Thymus (tissue), 11 donors: ENCODE data around the gene HLA-DMA. TPM values are rescaled to one million over a fixed set of nuclear protein-coding genes. Genes with fewer than 3 reads are reported as not detected.

Source experiments
- DNase-seq, 9 donors: peaks; one replicate each; pipeline ENCODE4 v3.0.0-alpha.2; 2013; ENCODE audit warnings: low spot score in 9 of 9, low read depth in 6 of 9, missing footprints in 1 of 9
- H3K27ac ChIP-seq, 2 donors: one replicate each; pipeline ENCODE4 v1.5.1; 2013; ENCODE audit warnings: control low read depth in 1 of 2, low read depth in 1 of 2, low read length in 1 of 2, mild to moderate bottlenecking in 1 of 2, moderate library complexity in 1 of 2
- H3K27me3 ChIP-seq, 2 donors: one replicate each; pipeline ENCODE4 v1.5.1; 2013; ENCODE audit warnings: low read length in 1 of 2; ENCODE audit not compliant: control insufficient read depth in 2 of 2, insufficient read depth in 1 of 2
- H3K36me3 ChIP-seq, 2 donors: one replicate each; pipeline ENCODE4 v1.5.1; 2013; ENCODE audit warnings: low read length in 1 of 2, mild to moderate bottlenecking in 1 of 2, moderate library complexity in 1 of 2; ENCODE audit not compliant: control insufficient read depth in 2 of 2, insufficient read depth in 2 of 2
- H3K4me1 ChIP-seq, 2 donors: one replicate each; pipeline ENCODE4 v1.5.1; 2013; ENCODE audit warnings: low read length in 2 of 2; ENCODE audit not compliant: control insufficient read depth in 2 of 2, insufficient read depth in 2 of 2
- H3K4me3 ChIP-seq, 2 donors: one replicate each; pipeline ENCODE4 v1.5.1; 2013; ENCODE audit warnings: low read length in 2 of 2, control low read depth in 1 of 2, mild to moderate bottlenecking in 1 of 2
- H3K9me3 ChIP-seq, 2 donors: one replicate each; pipeline ENCODE4 v1.5.1; 2013; ENCODE audit warnings: low read length in 1 of 2, mild to moderate bottlenecking in 1 of 2; ENCODE audit not compliant: control insufficient read depth in 2 of 2, insufficient read depth in 1 of 2
- WGBS: extraction: QIAGEN DNeasy Blood & Tissue Kit; methylation state at CpG from one replicate; pipeline ENCODE4 v1.1.7; 2013; 5-methylcytosine and 5-hydroxymethylcytosine counted together
- polyA plus RNA-seq: library from polyadenylated mRNA; stranded (reverse); fragments of 200-250 nt; gene quantifications from one replicate; pipeline ENCODE4 v1.2.3, GENCODE V29; 2013
- total RNA-seq: library from RNA; stranded (reverse); fragments of 120-200 nt; gene quantifications from one replicate; pipeline ENCODE4 v1.2.4, GENCODE V29; 2013
- donor health status: healthy.

Gene HLA-DMA
- total and polyA plus RNA-seq, 2 donors, result 85.0 to 161 TPM

GRCh38 chr6:32971581-32972352 is 18.9 kb upstream of the HLA-DMA start:
- peak overlapping the region; percentile 98 to 100 for H3K27ac ChIP-seq
- no peaks in the 10 kb centered on the region for H3K27me3 ChIP-seq
- H3K36me3 ChIP-seq, result peaks cover 25 to 50% of the 10 kb centered on the region in 2 donors
- under 1% methylated on average over 58 of the region's 58 CpGs for WGBS
- H3K4me3 ChIP-seq, result peak overlapping the region; percentile 87 to 93
- peak; percentile 99 to 100 (median 100) for DNase-seq
- peaks cover 7 to 29% of the 10 kb centered on the region in 2 donors for H3K4me1 ChIP-seq
- H3K9me3 ChIP-seq, result no peaks in the 10 kb centered on the region

- H3K4me3 ChIP-seq, result peak overlapping the region; percentile 87 to 93
- peak in 1 of 9 donors; percentile 22 for DNase-seq
- H3K9me3 ChIP-seq, result no peaks in the 10 kb centered on the region
- H3K27me3 ChIP-seq, result no peaks in the 10 kb centered on the region
- WGBS, result under 1% methylated on average over 15 of the region's 15 CpGs
- H3K27ac ChIP-seq, result peak overlapping the region; percentile 98 to 100
- peaks cover 11 to 31% of the 10 kb centered on the region in 2 donors for H3K4me1 ChIP-seq
- H3K36me3 ChIP-seq, result peaks cover 19 to 44% of the 10 kb centered on the region in 2 donors
Observed at GRCh38 chr6:32971242-32971580, 18.3 kb upstream of the HLA-DMA start.

GRCh38 chr6:32970413-32971241 is 17.7 kb upstream of the HLA-DMA start:
- Histone ChIP-seq H3K4me1 (peaks cover 12 to 30% of the 10 kb centered on the region in 2 donors), H3K9me3 (no peaks in the 10 kb centered on the region), H3K36me3 (peaks cover 14 to 38% of the 10 kb centered on the region in 2 donors), H3K4me3 (peak overlapping the region; percentile 87 to 93), H3K27me3 (no peaks in the 10 kb centered on the region), H3K27ac (peak overlapping the region; percentile 98 to 100)
- WGBS, result under 1% methylated on average over 43 of the region's 43 CpGs
- DNase-seq, result peak in 8 of 9 donors; percentile 56 to 93 (median 80)

GRCh38 chr6:32969685-32970412 is 17.0 kb upstream of the HLA-DMA start:
- peak overlapping the region; percentile 98 to 100 for H3K27ac ChIP-seq
- peaks cover 8 to 24% of the 10 kb centered on the region in 2 donors for H3K4me1 ChIP-seq
- H3K27me3 ChIP-seq, result no peaks in the 10 kb centered on the region
- no peaks in the 10 kb centered on the region for H3K9me3 ChIP-seq
- H3K36me3 ChIP-seq, result peaks cover 11 to 31% of the 10 kb centered on the region in 2 donors
- under 1% methylated on average over 19 of the region's 19 CpGs for WGBS
- H3K4me3 ChIP-seq, result peak overlapping the region; percentile 87 to 93
- peak in 7 of 9 donors; percentile 69 to 90 (median 75) for DNase-seq

- under 1% methylated on average over 40 of the region's 40 CpGs for WGBS
- Histone ChIP-seq H3K27me3 (no peaks in the 10 kb centered on the region), H3K4me3 (peak overlapping the region; percentile 87 to 93), H3K4me1 (peaks cover 5 to 17% of the 10 kb centered on the region in 2 donors), H3K9me3 (no peaks in the 10 kb centered on the region), H3K36me3 (peaks cover 5 to 23% of the 10 kb centered on the region in 2 donors), H3K27ac (peak overlapping the region; percentile 98 to 100)
- peak in 7 of 9 donors; percentile 56 to 85 (median 67) for DNase-seq
Observed at GRCh38 chr6:32968867-32969684, 16.2 kb upstream of the HLA-DMA start.

DNA sequence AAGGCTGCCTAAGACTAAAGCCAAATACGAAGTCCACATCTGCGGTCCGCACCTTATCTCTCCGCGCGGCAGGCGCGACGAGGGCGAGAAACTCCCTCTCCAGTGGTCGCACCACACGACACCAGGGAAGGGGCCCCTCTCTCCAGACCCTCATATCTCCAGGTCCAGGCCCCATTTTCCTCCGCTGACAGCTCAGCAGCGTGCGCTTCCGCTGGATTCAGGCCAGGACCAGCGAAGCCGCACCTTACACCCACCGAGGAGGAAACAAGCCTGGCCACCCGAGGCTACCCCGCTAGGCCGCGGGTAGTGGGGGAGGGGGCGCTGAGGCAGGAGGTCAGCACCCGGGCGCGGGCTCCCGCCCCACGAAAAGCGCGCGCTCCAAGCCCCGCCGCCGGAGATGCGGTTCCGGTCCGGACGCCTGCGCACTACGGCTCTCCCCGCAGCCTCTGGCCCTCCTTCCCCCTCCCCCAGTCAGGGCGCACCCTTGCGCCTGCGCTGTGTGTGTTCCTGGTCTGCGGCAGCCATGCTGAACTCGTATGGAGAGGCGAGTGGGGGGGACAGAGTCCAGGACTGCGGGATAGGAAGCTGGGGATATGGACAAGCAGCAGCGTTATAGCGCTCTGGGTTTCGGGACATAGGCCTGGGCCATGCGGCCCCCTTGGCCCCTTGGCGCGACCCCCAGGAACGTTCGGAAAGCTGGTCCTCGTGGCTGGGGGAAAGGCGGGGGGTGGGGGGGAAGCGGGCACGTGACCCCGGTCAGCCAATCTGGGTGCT is 15.4 kb upstream of the HLA-DMA start, which contains the start of gene BRD2:
Gene BRD2 (plus strand): TSS at position 502 of the 774 bp plus-strand sequence. CDS start 4,305 bp downstream, outside the sequence.
- Histone ChIP-seq H3K27me3 (no peaks in the 10 kb centered on the region), H3K4me3 (peak within 1 kb of the TSS; percentile 87 to 93), H3K27ac (peak within 1 kb of the TSS; percentile 98 to 100), H3K9me3 (no peaks in the 10 kb centered on the region), H3K4me1 (peaks cover 5 to 17% of the 10 kb centered on the region in 2 donors), H3K36me3 (peaks cover 5 to 16% of the 10 kb centered on the region in 2 donors)
- WGBS, result under 1% methylated on average over 62 of the region's 62 CpGs
- DNase-seq, result peak; percentile 94 to 99 (median 98)

DNA sequence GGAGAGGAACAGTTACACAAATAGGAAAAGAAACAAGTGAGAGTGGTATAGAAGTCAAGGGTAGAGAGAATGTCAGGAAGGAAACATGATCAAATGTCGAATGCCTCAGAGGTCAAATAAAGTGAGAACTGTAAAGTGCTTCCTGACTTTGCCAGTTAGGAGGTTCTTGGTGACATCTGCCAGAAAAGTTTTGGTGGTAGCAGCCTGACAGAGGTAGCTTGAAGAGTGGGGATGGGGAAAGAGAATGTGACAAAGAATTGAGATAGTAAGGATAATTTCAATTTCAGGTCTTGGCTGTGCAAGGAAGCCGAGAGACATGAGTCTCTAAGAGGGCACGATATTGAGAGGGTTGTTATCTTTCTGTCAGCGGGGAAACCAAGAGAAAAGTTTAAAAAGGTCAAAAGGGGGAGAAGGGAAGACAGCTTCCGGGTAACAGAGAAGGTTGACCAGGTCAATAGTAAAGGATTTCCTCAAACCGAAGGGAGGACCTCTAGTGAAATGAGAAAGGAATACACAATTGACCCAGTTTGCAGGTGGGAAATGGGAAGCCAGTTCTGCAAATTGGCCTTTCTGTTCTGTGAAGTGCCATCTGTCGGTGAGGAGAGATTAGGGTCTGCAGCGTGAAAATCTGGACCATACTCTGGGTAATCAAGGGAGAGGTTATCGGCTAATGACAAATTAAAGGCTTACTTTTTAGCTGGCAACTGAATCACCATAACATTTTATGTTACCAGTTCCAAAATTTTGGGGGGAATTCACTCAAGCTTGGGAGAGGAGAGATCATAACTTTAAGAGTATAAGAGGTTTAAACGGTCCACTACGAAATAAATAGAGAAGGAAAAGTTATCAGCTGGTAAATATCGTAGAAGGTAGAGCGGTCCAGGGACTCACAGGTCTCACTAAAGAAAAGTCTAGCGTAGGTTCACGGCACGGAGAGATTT is 14.5 kb upstream of the HLA-DMA start:
- Histone ChIP-seq H3K4me3 (peak overlapping the region; percentile 87 to 93), H3K9me3 (no peaks in the 10 kb centered on the region), H3K4me1 (peaks cover 5 to 17% of the 10 kb centered on the region in 2 donors), H3K27ac (peak overlapping the region; percentile 98 to 100), H3K27me3 (no peaks in the 10 kb centered on the region), H3K36me3 (peaks cover 0 to 8% of the 10 kb centered on the region in 2 donors)
- 3% methylated on average over 16 of the region's 16 CpGs for WGBS
- DNase-seq, result peak in 7 of 9 donors; percentile 28 to 71 (median 37)
